OCI-LY3 (cell line): Measurements from ENCODE around the gene TUBGCP3.
A peak's percentile ranks its signal among the peaks of the same experiment; 100 is the strongest.

Source experiments
- H2AFZ ChIP-seq: fragments of 200-600, 300-600 bp; shearing (Covaris generic); 2 replicates; pipeline ENCODE4 v1.6.0; 2014; ENCODE audit warnings: antibody characterized with exemption, low read depth, low read length
- H3K27ac ChIP-seq: fragments of 200-600, 300-600 bp; sonication (generic); 2 replicates; pipeline ENCODE4 v1.5.1; 2014; ENCODE audit warnings: mild to moderate bottlenecking, low read length, moderate library complexity, mixed read lengths
- H3K27me3 ChIP-seq: fragments of 200-600, 300-600 bp; sonication (generic); 2 replicates; pipeline ENCODE4 v1.6.1; 2014; ENCODE audit warnings: low read depth, low read length, mixed read lengths
- H3K36me3 ChIP-seq: fragments of 200-600, 300-600 bp; sonication (generic); replicated peaks from 2 replicates; pipeline ENCODE3; 2014; ENCODE audit warnings: low read depth, low read length, mixed read lengths
- H3K4me1 ChIP-seq: fragments of 300-600, 200-600 bp; sonication (generic); 2 replicates; pipeline ENCODE4 v1.6.1; 2014; ENCODE audit warnings: low read length, mixed read lengths
- H3K4me2 ChIP-seq: fragments of 200-600, 300-600 bp; sonication (generic); 2 replicates; pipeline ENCODE4 v1.6.1; 2014; ENCODE audit warnings: low read length, mixed read lengths
- H3K4me3 ChIP-seq: fragments of 300-600, 200-600 bp; sonication (generic); 2 replicates; pipeline ENCODE4 v1.5.1; 2014; ENCODE audit warnings: antibody characterized with exemption, mild to moderate bottlenecking, low read length, moderate library complexity
- H3K79me2 ChIP-seq: fragments of 300-600, 200-600 bp; shearing (Covaris generic); 2 replicates; pipeline ENCODE4 v1.6.1; 2014; ENCODE audit warnings: mild to moderate bottlenecking, low read length, mixed read lengths
- H3K9ac ChIP-seq: fragments of 300-600, 200-600 bp; shearing (Covaris generic); 2 replicates; pipeline ENCODE4 v1.6.0; 2014; ENCODE audit warnings: mild to moderate bottlenecking, low read length, moderate library complexity
- H3K9me3 ChIP-seq: fragments of 200-600, 300-600 bp; shearing (Covaris generic); 2 replicates; pipeline ENCODE4 v1.6.1; 2014; ENCODE audit warnings: low read length, mixed read lengths; ENCODE audit not compliant: insufficient read depth
- H4K20me1 ChIP-seq: fragments of 200-600, 300-600 bp; sonication (generic); 2 replicates; pipeline ENCODE4 v1.6.1; 2016; ENCODE audit warnings: low read length, mixed read lengths; ENCODE audit not compliant: insufficient read depth
- EZH2phosphoT487 ChIP-seq: fragments of 200-600 bp; shearing (Covaris generic); IDR thresholded peaks from 2 replicates; pipeline ENCODE4 v1.6.1; 2018; ENCODE audit warnings: antibody characterized with exemption, mixed run types, low read depth
- TF ChIP-seq, protein P1 (sequence below): fragments of 200-600, 300-600 bp; sonication (generic); IDR thresholded peaks from 2 replicates; pipeline ENCODE4 v1.5.1; 2014; ENCODE audit warnings: antibody characterized with exemption, low read length, low read depth

TUBGCP3 gene

DNA sequence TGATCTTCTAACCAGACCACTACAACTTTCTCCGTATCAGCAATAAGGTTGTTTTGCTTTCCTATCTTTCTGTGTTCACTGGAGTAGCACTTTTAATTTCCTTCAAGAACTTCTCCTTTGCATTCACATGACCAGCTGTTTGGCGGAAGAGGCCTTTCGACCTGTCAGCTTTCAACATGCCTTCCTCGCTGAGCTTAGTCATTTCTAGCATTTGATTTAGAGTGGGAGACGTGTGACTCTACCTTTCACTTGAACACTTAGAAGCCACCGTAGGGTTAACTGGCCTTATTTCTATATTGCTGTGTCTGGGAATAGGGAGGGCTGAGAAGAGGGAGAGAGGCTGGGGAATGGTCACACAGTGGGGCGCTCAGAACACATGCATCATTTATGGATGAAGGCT is 104.7 kb downstream of the TUBGCP3 start:
- H3K27ac ChIP-seq = peak overlapping the region; percentile 30
- H3K9ac ChIP-seq = no peak overlapping the region
- H3K9me3 ChIP-seq = no peaks in the 10 kb centered on the region
- H3K79me2 ChIP-seq = no peaks in the 10 kb centered on the region
- TF ChIP-seq, protein P1, sequence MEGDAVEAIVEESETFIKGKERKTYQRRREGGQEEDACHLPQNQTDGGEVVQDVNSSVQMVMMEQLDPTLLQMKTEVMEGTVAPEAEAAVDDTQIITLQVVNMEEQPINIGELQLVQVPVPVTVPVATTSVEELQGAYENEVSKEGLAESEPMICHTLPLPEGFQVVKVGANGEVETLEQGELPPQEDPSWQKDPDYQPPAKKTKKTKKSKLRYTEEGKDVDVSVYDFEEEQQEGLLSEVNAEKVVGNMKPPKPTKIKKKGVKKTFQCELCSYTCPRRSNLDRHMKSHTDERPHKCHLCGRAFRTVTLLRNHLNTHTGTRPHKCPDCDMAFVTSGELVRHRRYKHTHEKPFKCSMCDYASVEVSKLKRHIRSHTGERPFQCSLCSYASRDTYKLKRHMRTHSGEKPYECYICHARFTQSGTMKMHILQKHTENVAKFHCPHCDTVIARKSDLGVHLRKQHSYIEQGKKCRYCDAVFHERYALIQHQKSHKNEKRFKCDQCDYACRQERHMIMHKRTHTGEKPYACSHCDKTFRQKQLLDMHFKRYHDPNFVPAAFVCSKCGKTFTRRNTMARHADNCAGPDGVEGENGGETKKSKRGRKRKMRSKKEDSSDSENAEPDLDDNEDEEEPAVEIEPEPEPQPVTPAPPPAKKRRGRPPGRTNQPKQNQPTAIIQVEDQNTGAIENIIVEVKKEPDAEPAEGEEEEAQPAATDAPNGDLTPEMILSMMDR = no peak
- no peak for TF ChIP-seq EZH2phosphoT487
- H2AFZ ChIP-seq = no peak overlapping the region
- H3K4me3 ChIP-seq = no peak overlapping the region
- no peaks in the 10 kb centered on the region for H4K20me1 ChIP-seq
- H3K4me2 ChIP-seq = peak overlapping the region; percentile 31
- peaks cover 33% of the 10 kb centered on the region for H3K4me1 ChIP-seq
- H3K27me3 ChIP-seq = no peaks in the 10 kb centered on the region
- H3K36me3 ChIP-seq = peaks cover 29% of the 10 kb centered on the region

DNA sequence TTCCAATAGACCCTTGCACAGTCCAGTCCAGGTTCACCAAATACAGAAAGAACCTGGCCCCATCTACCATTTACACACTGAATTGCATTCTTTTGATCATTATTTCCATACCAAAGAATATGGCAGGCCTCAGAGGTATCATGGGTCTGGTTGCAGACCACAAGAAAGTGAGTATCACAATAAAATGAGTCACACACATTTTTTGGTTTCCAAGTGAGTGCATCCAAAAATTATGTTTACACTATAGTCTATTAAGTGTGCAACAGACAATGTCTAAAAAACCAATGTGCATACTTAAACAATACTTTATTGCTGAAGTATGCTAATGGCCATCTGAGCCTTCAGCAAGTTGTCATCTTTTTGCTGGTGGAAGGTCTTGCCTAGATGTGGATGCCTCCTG is 106.5 kb downstream of the TUBGCP3 start:
- H3K27ac ChIP-seq = no peak overlapping the region
- H3K9me3 ChIP-seq = no peaks in the 10 kb centered on the region
- TF ChIP-seq, protein P1 = no peak
- TF ChIP-seq EZH2phosphoT487 = no peak
- no peak overlapping the region for H3K4me3 ChIP-seq
- H4K20me1 ChIP-seq = no peaks in the 10 kb centered on the region
- H3K79me2 ChIP-seq = no peaks in the 10 kb centered on the region
- peaks cover 27% of the 10 kb centered on the region for H3K4me1 ChIP-seq
- no peak overlapping the region for H3K9ac ChIP-seq
- no peak overlapping the region for H3K4me2 ChIP-seq
- peaks cover 16% of the 10 kb centered on the region for H3K36me3 ChIP-seq
- no peaks in the 10 kb centered on the region for H3K27me3 ChIP-seq
- H2AFZ ChIP-seq = no peak overlapping the region

DNA sequence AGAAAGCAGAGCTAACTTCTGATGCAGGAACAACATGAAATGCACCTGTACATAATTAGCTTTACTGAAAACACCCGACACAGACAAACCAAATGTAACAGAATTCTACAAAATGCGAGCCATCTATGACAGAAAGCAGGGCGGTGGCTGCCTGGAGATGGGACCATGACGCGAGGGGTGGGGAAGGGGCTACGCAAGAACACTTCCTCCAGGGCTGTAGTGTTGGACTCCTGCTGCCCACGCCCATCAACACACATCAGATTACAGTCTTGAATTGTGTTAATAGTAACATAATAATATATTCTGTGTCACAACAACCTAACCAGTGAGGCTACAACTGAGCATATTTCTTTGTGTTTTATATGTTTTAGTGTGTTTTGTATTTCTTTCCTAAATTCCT is 108.6 kb downstream of the TUBGCP3 start:
- Histone ChIP-seq H2AFZ (no peak overlapping the region), H3K27me3 (no peaks in the 10 kb centered on the region), H3K9ac (no peak overlapping the region), H3K79me2 (no peaks in the 10 kb centered on the region), H3K27ac (no peak overlapping the region), H3K4me2 (no peak overlapping the region), H3K4me1 (peaks cover 26% of the 10 kb centered on the region), H3K4me3 (no peak overlapping the region), H4K20me1 (no peaks in the 10 kb centered on the region), H3K9me3 (no peaks in the 10 kb centered on the region), H3K36me3 (peaks cover 12% of the 10 kb centered on the region)
- no peak for TF ChIP-seq EZH2phosphoT487
- TF ChIP-seq, protein P1 = no peak

DNA sequence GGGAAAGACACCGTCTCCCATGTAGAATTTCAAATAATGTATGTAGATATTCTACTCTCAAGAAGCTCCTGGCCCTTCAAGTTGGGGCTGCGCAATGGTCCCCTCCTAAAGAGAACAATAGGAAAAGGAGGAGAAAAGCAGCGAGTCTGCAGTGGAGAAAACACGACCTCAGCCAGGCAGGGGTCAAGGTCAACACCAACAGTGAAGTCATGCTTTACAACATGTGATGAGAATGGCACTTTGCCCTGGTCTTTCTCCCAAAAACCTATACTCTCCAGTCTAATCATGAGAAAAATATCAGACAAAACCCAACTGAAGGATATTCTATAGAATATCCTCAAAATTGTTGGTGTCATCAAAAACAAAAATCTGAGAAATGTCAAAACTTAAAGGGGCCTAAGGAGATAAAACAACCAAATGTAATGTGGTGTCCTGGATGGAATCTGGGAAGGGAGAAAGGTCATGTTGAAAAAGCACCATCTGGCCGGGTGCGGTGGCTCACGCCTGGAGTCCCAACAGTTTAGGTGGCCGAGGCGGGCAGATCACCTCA is 110.8 kb downstream of the TUBGCP3 start:
- Histone ChIP-seq H3K9me3 (no peaks in the 10 kb centered on the region), H3K27me3 (no peaks in the 10 kb centered on the region), H3K36me3 (peaks cover 13% of the 10 kb centered on the region), H3K9ac (no peak overlapping the region), H3K4me2 (no peak overlapping the region), H3K4me3 (no peak overlapping the region), H3K79me2 (no peaks in the 10 kb centered on the region), H3K4me1 (peaks cover 9% of the 10 kb centered on the region; the same call in 1 of the 2 replicates), H2AFZ (no peak overlapping the region), H3K27ac (no peak overlapping the region), H4K20me1 (no peaks in the 10 kb centered on the region)
- TF ChIP-seq, protein P1 = no peak
- TF ChIP-seq EZH2phosphoT487 = no peak
